Measurements from ENCODE around the gene OR2M3. TPM values are rescaled to one million over a fixed set of nuclear protein-coding genes. Genes with fewer than 3 reads are reported as not detected.

The OR2M3 gene
- total RNA-seq, 1 experiment from 2014 or later: not detected

GRCh38 chr1:248165186-248165585 lies 31.9 kb upstream of the OR2M3 start:
- Histone ChIP-seq H3K9me2 (ENCODE audit: insufficient read depth) (no peaks in the 10 kb centered on the region), H4K20me1 (ENCODE audit: insufficient read depth) (no peaks in the 10 kb centered on the region), H3K9ac (ENCODE audit: low read length) (no peak overlapping the region), H2AFZ (ENCODE audit: low read depth, low read length, poor library complexity, severe bottlenecking) (no peak overlapping the region), H3K4me2 (ENCODE audit: low read length) (no peak overlapping the region), H3K9me3 (ENCODE audit: control insufficient read depth in 1 of 2, insufficient read depth in 1 of 2, low read depth in 1 of 2, low read length in 2 of 2) (no peaks in the 10 kb centered on the region; a peak in 2 of 4 replicates), H3K27me3 (ENCODE audit: insufficient read depth, low read length) (no peaks in the 10 kb centered on the region), H3K36me3 (ENCODE audit: control insufficient read depth in 1 of 2, insufficient read depth in 2 of 2, low read length in 2 of 2) (no peaks in the 10 kb centered on the region), H3K79me2 (ENCODE audit: insufficient read depth, low read length) (no peaks in the 10 kb centered on the region), H3K27ac (ENCODE audit: low read depth, low read length) (no peak overlapping the region), H3K4me3 (replicated peaks in 1 of 2; ENCODE audit: low read depth in 1 of 2, low read length in 2 of 2) (no peak overlapping the region), H3K4me1 (ENCODE audit: control insufficient read depth in 1 of 2, insufficient read depth in 2 of 2, low read length in 2 of 2) (no peaks in the 10 kb centered on the region)
- intact Hi-C loops (cut with micrococcal nuclease): no loop called here
- no peak for DNase-seq (ENCODE audit: low read depth, low spot score)
- no peak for ATAC-seq
- ChIA-PET POLR2A (no interaction called here), RAD21 (ENCODE audit: low non-redundant PET in 1 of 2, low total read pairs in 2 of 2, uncharacterized antibody in 2 of 2, unreplicated experiment in 2 of 2) (no interaction called here), CTCF (no interaction called here)
- TF ChIP-seq POLR2AphosphoS5 (IDR thresholded peaks at IDR 0.05; ENCODE audit: low read depth, low read length) (no peak), EGR1 (IDR thresholded peaks at IDR 0.05; ENCODE audit: low read depth) (no peak), SP1 (IDR thresholded peaks at IDR 0.05; ENCODE audit: low read depth) (no peak), CEBPB (IDR thresholded peaks at IDR 0.05; ENCODE audit: low read depth) (no peak), FOSL1 (IDR thresholded peaks at IDR 0.05; ENCODE audit: low read depth) (no peak), RAD21 (IDR thresholded peaks at IDR 0.05; ENCODE audit: low read depth) (no peak), EZH2phosphoT487 (IDR thresholded peaks at IDR 0.05; ENCODE audit: borderline replicate concordance) (no peak)
- no TSS peak for BruUV-seq (replicated peaks)

- Histone ChIP-seq H3K4me1 (ENCODE audit: control insufficient read depth in 1 of 2, insufficient read depth in 2 of 2, low read length in 2 of 2) (no peaks in the 10 kb centered on the region), H3K79me2 (ENCODE audit: insufficient read depth, low read length) (no peaks in the 10 kb centered on the region), H3K36me3 (ENCODE audit: control insufficient read depth in 1 of 2, insufficient read depth in 2 of 2, low read length in 2 of 2) (no peaks in the 10 kb centered on the region), H3K9me2 (ENCODE audit: insufficient read depth) (no peaks in the 10 kb centered on the region), H3K9me3 (ENCODE audit: control insufficient read depth in 1 of 2, insufficient read depth in 1 of 2, low read depth in 1 of 2, low read length in 2 of 2) (peaks cover 0 to 16% of the 10 kb centered on the region in 2 experiments; a peak in 2 of 4 replicates), H2AFZ (ENCODE audit: low read depth, low read length, poor library complexity, severe bottlenecking) (no peak within 1 kb of the TSS), H4K20me1 (ENCODE audit: insufficient read depth) (no peaks in the 10 kb centered on the region), H3K27ac (ENCODE audit: low read depth, low read length) (no peak within 1 kb of the TSS), H3K4me3 (replicated peaks in 1 of 2; ENCODE audit: low read depth in 1 of 2, low read length in 2 of 2) (no peak within 1 kb of the TSS), H3K4me2 (ENCODE audit: low read length) (no peak within 1 kb of the TSS), H3K9ac (ENCODE audit: low read length) (no peak within 1 kb of the TSS), H3K27me3 (ENCODE audit: insufficient read depth, low read length) (no peaks in the 10 kb centered on the region)
- ATAC-seq (no peak), DNase-seq (ENCODE audit: low read depth, low spot score) (no peak)
- ChIA-PET RAD21 (ENCODE audit: low non-redundant PET in 1 of 2, low total read pairs in 2 of 2, uncharacterized antibody in 2 of 2, unreplicated experiment in 2 of 2) (no interaction called here), CTCF (no interaction called here), POLR2A (no interaction called here)
- intact Hi-C loops (cut with micrococcal nuclease): no loop called here
- no TSS peak for BruUV-seq (replicated peaks)
- no peak for TF ChIP-seq EGR1 (IDR thresholded peaks at IDR 0.05; ENCODE audit: low read depth)
- no peak for TF ChIP-seq CTCF (IDR thresholded peaks at IDR 0.05 in 2 of 3, conservative IDR thresholded peaks at IDR 0.05 in 1 of 3; ENCODE audit: borderline replicate concordance in 1 of 3, insufficient read depth in 1 of 3, low read depth in 2 of 3, low read length in 2 of 3)
- no peak for TF ChIP-seq ZBTB33 (IDR thresholded peaks at IDR 0.05; ENCODE audit: extremely low read depth, insufficient replicate concordance, low read length)
- TF ChIP-seq EZH2 (IDR thresholded peaks at IDR 0.05): no peak
- TF ChIP-seq FOSL1 (IDR thresholded peaks at IDR 0.05; ENCODE audit: low read depth): no peak
- no peak for TF ChIP-seq TCF7L2 (IDR thresholded peaks at IDR 0.05; ENCODE audit: borderline replicate concordance, extremely low read depth, insufficient read depth, insufficient read length)
- TF ChIP-seq ATF3 (IDR thresholded peaks at IDR 0.05): no peak
- TF ChIP-seq SIN3A (IDR thresholded peaks at IDR 0.05; ENCODE audit: low read depth): no peak
- no peak for TF ChIP-seq JUND (IDR thresholded peaks at IDR 0.05)
Observed at GRCh38 chr1:248174521-248174920, 22.5 kb upstream of the OR2M3 start, which contains the start of gene OR2M2. Gene OR2M2 (plus strand): TSS chr1:248174821. CDS start chr1:248179986, 5,165 bp downstream.

Data from HCT116 (cell line).